Stimulated activated CD8-positive, alpha-beta memory T cell treated with anti-CD3 and anti-CD28 coated beads, Interleukin-4, amount 100 ng/mL, for 24 hours (primary cell): ENCODE data around the gene ERLIN1.
"Not testable (repeated sequence)": the region's sequence is repeated elsewhere in the genome, so short reads cannot be mapped to it uniquely, and the experiment has no call there.

Experiments
- DNase-seq: peaks from one replicate; pipeline ENCODE4 v3.0.0-alpha.2; 2020; ENCODE audit warnings: low read depth

The ERLIN1 gene

DNA sequence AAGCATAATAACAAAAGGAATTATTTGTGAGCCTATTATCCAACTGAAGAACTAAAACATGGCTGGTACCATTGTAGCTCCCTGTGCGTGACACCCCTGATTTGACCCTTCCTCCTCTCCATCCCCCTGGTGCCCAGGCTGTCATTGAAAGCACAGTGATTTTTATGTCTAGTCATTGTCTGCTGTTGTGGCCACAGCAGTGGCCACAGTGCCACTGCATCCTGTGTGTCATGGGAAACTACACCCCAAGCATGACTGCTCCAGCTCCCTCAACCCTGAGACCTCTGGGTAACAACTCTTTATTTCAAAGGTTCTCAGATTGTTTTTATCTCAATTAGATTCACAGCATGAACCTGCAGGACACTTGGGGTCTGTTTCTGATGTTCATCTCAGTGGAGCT lies 52.0 kb downstream of the ERLIN1 start:
- no peak for DNase-seq

- no peak for DNase-seq
Observed at GRCh38 chr10:100132427-100132826, 53.4 kb downstream of the ERLIN1 start.

DNA sequence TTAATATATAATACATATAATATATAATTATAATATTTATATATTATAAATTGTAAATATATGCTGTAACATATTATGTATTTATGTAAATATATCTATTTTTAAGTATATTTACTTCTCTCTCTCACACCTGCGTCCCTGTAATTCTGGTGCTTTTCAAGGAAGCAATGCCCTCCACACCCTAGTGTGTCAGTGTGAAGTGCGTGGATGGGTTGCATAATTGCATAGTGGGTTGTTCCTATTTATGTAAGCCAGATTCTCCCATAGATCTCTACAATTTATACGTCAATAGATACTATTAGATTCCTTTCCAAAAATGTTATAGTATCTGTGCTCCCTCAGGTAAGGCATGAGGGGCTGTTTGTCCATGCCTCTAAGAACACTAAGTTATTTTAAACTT lies 54.3 kb downstream of the ERLIN1 start:
- DNase-seq = no peak

DNA sequence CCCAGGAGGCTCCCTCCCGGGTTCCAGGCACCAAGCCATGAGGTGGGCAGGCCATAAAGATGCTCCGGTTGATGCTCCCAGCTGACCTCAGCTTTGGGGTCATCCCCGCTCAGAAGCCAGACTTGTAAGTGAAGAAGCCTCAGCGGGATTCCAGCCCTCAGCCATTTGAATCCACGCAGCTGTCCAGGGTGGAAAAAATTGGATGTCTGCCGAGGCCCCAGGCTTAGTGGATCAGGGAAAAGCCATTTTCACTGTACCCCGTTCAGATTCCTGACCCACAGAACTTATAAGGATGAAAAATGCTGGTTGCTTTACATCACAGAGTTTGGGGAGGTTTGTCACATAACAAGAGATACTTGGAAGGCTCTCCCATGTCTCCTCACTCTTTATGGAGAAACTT lies 55.0 kb downstream of the ERLIN1 start:
- DNase-seq = no peak

DNA sequence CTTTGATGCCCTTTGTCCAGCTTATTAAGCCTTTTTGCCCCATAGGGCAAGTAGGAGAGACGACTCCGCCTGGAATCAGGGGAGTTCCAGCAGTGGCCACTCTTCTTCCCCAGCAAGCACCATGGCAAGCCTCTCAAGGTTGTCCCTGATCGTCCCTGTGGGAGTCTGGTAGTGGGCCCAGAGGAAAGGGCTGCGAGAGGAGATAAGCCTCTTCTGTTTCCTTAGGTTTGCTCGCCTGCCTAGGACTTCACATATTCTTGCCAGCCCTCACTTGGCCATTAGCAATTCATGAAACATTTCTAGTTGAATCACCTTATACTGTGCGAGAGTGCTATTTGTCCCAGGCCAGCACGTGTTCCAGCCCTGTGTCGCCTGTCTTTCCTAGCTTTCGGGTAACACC lies 56.4 kb downstream of the ERLIN1 start:
- DNase-seq = no peak

DNA sequence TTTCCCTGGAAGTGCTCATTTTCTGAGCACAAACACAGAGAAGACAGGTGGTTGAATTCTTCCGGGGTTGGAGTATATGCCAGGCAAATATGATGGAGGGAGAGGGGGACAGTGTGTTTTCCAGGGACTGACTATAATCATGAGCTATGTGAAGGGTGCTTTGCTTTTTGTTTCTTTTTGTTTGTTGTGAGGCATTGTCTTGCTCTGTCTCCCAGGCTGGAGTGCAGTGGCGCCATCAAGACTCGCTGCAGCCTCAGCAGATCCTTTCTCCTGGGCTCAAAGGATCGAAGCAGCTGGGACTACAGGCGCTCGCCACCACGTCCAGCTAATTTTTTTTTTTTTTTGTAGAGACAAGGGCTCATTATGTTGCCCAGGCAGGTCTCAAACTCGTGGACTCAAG lies 56.9 kb downstream of the ERLIN1 start:
- DNase-seq = no peak

DNA sequence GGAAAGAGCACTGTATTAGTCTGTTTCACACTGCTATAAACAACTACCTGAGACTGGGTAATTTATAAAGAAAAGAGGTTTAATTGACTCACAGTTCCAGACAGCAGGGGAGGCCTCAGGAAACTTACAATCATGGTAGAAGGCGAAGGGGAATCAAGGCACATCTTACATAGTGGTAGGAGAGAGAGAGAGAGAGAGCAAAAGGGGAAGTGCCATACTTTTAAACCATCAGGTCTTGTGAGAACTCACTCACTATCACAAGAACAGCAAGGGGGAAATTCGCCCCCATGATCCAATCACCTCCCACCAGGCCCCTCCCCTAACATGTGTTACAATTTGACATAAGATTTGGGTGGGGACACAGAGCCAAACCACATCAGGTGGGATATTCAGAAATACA lies 60.5 kb downstream of the ERLIN1 start:
- not testable (repeated sequence) for DNase-seq

DNA sequence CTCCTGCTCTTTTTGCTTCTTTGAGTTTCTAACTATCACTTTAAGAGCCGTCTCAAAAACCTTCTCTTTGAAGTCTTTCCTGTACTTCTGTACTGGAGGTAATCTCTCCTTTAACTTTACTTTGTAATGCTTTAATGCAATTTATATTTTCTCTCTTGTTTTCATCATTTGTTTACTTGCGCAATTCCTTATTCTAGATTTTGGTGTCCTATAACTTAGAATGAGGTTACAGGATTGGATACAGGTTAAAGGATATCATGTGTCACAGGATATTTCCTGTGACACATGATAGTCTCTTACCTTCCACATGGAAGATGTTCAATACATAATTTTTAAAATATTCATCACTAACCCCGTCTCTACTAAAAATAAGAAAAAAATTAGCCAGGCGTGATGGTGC lies 61.7 kb downstream of the ERLIN1 start:
- no peak for DNase-seq

DNA sequence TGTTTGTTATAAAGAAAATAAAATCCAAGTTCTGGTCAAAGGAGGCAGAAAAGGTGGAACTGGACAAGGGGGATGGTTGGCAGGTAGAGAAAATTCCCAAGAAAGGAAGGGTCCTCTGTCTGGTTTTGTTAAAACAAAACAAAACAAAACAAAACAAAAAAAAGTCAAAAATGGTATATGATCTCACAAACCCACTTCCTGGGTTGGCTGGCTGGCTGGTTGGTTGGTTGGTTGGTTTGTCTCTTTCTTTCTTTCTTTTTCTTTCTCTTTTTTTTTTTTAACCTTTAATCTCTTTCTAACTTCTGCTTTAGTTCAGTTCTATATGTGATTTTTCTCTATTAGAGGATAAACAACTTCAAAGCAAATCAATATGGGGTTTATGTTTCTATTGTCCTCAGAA lies 63.0 kb downstream of the ERLIN1 start:
- no peak for DNase-seq

DNA sequence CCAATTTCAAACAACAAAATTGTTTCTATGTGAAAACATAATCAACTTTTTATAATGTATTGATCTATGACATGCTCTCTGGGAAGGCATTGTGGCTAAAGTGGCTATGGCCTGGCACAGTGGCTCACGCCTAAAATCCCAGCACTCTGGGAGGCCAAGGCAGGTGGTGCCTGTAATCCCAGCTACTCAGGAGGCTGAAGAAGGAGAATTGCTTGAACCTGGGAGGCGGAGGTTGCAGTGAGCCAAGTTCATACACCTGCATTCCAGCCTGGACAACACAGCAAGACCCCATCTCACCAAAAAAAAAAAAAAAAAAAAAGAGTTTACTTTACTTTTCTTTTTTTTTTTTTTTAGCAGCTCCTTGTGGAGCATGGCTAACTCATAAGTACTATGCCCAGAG lies 65.3 kb downstream of the ERLIN1 start:
- DNase-seq = no peak

DNA sequence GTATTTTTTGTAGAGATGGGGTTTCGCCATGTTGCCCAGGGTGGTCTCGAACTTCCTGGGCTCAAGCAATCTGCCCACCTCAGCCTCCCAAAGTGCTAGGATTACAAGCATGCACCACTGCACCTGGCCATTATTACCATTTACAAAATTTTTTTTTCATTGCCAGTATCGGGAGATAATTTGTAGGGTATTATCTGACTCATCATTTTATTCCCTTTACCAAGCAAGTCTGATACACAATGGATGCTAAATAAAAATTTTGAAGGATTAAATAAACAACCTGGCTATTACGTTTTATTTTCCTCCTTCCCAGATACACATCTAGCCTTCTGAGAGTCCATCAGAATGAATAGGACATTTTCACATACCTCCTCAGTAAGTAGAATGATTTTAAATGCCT lies 66.1 kb downstream of the ERLIN1 start:
- DNase-seq = no peak

DNA sequence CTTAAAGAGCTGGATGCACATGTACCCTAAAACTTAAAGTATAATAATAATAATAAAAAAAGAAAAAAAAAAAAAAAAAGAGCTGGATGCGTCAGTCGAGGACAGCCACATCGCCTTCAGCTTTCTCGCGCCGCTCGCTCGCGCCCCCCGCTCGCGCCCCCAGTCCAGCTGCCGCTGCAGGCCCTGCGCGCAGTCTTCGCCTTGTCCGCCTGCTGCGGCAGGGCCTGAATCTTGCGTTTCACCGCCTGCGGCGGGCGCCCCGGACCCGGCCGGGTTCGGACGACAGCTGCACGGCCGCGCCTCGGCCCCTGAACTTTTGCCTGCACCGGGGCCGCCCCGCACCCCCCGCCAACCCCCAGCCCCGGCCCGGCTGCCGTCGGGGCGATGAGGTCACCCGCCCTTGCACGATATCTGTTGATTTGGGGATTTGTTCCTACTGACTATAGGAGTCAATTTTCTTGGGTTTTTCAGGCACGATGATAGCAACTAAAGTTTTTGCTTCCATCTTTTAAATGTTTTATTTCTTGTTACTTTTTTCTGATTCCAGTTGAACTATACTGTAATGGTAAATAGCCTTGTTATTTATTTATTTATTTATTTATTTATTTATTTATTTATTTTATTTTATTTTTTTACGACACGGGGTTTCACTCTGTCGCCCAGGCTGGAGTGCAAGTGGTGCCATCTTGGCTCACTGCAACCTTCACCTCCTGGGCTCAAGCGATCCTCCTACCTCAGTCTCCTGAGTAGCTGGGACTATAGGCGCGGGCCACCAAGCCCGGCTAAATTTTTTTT lies 70.7 kb downstream of the ERLIN1 start:
- DNase-seq = no peak

DNA sequence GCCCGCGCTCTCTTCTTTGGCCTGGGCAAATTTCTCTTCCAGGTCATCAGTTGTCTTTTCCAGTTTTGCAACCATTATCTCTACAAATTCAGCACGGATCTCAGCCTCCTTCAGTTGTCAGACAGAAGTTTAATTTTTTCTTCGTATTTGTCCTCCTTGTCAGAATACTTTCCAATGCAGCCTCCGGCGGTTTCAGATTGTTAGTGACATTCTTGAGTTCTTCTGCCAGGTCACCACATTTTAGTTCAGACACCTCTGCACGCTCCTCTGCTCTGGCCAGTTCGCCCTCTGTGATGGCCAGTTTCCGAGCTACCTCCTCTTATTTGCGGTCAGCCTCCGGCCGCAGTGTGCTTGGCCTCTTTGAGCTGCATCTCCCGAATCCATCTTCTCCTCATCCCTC lies 71.4 kb downstream of the ERLIN1 start:
- no peak for DNase-seq

- no peak for DNase-seq
Observed at GRCh38 chr10:100109670-100110069, 76.2 kb downstream of the ERLIN1 start.

DNA sequence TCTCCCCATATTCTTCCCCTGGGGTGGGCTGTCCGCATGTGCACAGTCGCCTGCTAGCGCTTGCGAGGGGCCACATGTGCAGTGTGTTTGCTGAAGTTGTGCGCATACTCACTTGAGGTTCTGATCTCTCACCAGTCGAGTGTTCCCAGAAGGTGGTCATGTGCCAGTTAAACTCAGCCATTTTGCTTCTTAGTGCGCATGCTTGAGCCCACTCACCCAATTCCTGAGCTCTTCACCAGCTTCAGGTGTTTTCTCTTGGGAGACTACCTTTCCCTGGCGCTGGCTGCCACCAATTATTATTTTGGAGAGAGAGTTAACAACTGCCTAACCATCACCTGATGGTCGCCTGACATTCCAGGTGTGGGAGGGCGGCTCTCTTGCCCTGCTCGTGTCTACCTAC lies 79.0 kb downstream of the ERLIN1 start:
- DNase-seq = no peak

DNA sequence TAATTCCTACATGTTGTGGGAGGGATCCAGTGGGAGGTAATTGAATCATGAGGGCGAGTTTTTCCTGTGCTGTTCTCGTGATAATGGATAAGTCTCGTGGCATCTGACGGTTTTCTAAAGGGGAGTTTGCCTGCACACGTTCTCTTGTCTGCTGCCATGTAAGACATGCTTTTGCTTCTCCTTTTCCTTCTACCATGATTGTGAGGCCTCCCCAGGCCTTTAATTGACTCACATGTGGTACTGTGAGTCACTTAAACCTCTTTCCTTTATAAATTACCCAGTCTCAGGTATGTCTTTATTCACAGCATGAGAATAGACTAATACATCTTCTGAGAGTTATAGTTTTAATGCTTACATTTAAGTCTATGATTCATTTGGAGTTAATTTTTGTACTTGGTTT lies 81.5 kb downstream of the ERLIN1 start:
- DNase-seq = no peak

DNA sequence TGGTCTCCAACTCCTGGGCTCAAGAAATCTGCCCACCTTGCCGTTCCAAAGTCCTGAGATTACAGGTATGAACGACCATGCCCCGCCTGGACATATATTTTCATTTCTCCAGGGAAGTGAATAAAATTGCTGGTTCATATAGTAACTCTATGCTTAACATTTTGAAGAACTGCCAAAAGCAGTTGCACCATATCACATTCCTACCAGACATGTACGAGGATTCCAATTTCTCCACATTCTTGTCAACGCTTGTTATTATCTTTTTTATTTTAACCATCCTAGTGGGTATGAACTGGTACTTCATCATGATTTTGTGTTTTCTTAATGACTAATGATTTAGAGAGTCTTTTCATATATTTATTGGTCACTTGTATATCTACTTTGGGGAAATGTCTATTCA lies 82.2 kb downstream of the ERLIN1 start:
- no peak for DNase-seq

GRCh38 chr10:100101192-100102076 lies 84.4 kb downstream of the ERLIN1 start:
- DNase-seq = no peak

DNA sequence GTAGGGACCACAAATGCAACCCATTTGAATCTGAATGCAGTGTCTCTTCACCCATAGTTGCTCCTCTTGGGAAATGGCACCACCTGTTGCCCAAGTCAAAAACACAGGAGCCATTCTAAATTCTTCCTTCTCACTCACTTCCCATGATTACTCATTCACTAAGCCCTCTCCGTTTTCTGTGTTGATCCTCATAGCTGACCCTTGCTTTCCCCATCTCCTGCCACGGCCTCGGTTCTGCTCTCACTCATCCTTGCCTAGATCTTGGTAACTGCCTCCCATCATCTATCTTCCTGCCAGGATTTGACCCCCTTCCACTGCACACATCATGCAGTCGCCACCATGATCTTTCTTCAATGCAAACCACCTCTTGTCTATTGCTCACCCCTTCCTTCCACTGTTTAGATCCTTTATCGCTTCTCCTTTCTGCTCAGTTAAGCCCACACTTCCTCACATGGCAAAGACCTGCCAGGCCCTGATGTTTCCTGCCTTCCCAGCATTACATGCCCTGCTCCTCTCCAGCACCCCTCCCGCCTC lies 85.1 kb downstream of the ERLIN1 start:
- no peak for DNase-seq
